OCI-LY7 (cell line): ENCODE measurements around the gene COL13A1. TPM values are rescaled to one million over a fixed set of nuclear protein-coding genes. Genes with fewer than 3 reads are reported as not detected.

Experiments
- BruUV-seq: library from RNA; stranded (reverse); fragments of 400-500 nt; replicated peaks from 2 replicates; lab custom pipeline; 2021; lab: Mats Ljungman, UMichigan
- CTCF ChIA-PET: fragments of 300-600 bp; sonication (Branson Sonifier 250); formaldehyde crosslinking; loops from one replicate; lab custom pipeline; 2022; ENCODE audit warnings: antibody characterized with exemption; ENCODE audit not compliant: unreplicated experiment; lab: Charles Lee
- POLR2A ChIA-PET: fragments of 300-600 bp; sonication (Branson Sonifier 250); formaldehyde crosslinking; loops from one replicate; lab custom pipeline; 2022; ENCODE audit warnings: antibody characterized with exemption; lab: Charles Lee
- DNase-seq: peaks from one replicate; pipeline ENCODE4 v3.0.0-alpha.2; 2015; ENCODE audit warnings: low spot score
- H2AFZ ChIP-seq: fragments of 200-600 bp; sonication (generic), shearing (Covaris generic); 2 replicates; pipeline ENCODE4 v1.6.1; 2014; ENCODE audit warnings: mild to moderate bottlenecking, antibody characterized with exemption, low read length, moderate library complexity
- H3K27ac ChIP-seq: fragments of 200-600 bp; sonication (generic); 2 replicates; pipeline ENCODE4 v1.5.1; 2014; ENCODE audit warnings: mixed run types, low read depth, mild to moderate bottlenecking, moderate library complexity, low read length, inconsistent platforms; ENCODE audit not compliant: poor library complexity, severe bottlenecking
- H3K36me3 ChIP-seq: fragments of 200-600 bp; sonication (generic); 2 replicates; pipeline ENCODE4 v1.6.1; 2014; ENCODE audit warnings: mild to moderate bottlenecking, antibody characterized with exemption, low read length, moderate library complexity, mixed read lengths; ENCODE audit not compliant: insufficient read depth
- H3K4me1 ChIP-seq: fragments of 200-600 bp; sonication (generic); 2 replicates; pipeline ENCODE4 v1.5.1; 2014; ENCODE audit warnings: mild to moderate bottlenecking, low read length; ENCODE audit not compliant: insufficient read depth, poor library complexity, severe bottlenecking
- H3K4me2 ChIP-seq: fragments of 200-600 bp; sonication (generic); 2 replicates; pipeline ENCODE4 v1.6.1; 2014; ENCODE audit warnings: mild to moderate bottlenecking, low read length
- H3K4me3 ChIP-seq: fragments of 200-600 bp; sonication (generic); 2 replicates; pipeline ENCODE4 v1.5.1; 2014; ENCODE audit warnings: mild to moderate bottlenecking, low read depth, low read length; ENCODE audit not compliant: poor library complexity, severe bottlenecking
- H3K79me2 ChIP-seq: fragments of 200-600 bp; sonication (generic); 2 replicates; pipeline ENCODE4 v1.6.1; 2016; ENCODE audit warnings: low read depth, mild to moderate bottlenecking, low read length, moderate library complexity, mixed read lengths; ENCODE audit not compliant: insufficient read depth
- H3K9me2 ChIP-seq: fragments of 200-600 bp; sonication (generic); 2 replicates; pipeline ENCODE4 v1.6.1; 2016; ENCODE audit warnings: mild to moderate bottlenecking, low read length, mixed read lengths; ENCODE audit not compliant: insufficient read depth
- H3K9me3 ChIP-seq: fragments of 200-600 bp; sonication (generic); 2 replicates; pipeline ENCODE4 v1.6.1; 2014; ENCODE audit warnings: mild to moderate bottlenecking, mixed run types, low read length, mixed read lengths
- H4K20me1 ChIP-seq: fragments of 200-600 bp; sonication (generic); 2 replicates; pipeline ENCODE4 v1.6.1; 2014; ENCODE audit warnings: mild to moderate bottlenecking, antibody characterized with exemption, low read length, moderate library complexity, mixed read lengths; ENCODE audit not compliant: insufficient read depth
- EZH2phosphoT487 ChIP-seq: fragments of 200-600 bp; sonication (generic); IDR thresholded peaks from 2 replicates; pipeline ENCODE4 v1.6.1; 2018; ENCODE audit warnings: low read depth, borderline replicate concordance, mild to moderate bottlenecking, mixed run types, antibody characterized with exemption, low read length, moderate library complexity, mixed read lengths
- intact Hi-C: fragments of 100-400 bp; cut with micrococcal nuclease; formaldehyde crosslinking; loops from one replicate; pipeline ENCODE4 v1.10.0; 2022; ENCODE audit not compliant: unreplicated experiment
- total RNA-seq, 2 experiments: library from RNA; depleted of rRNA in 1 of 2; stranded (reverse); fragments of >200 nt in 1 of 2; shearing (Covaris generic) in 1 of 2; gene quantifications; 2 replicates each; pipeline ENCODE4 v1.2.3, GENCODE V29; 2014 to 2022
- TF ChIP-seq, protein P1 (sequence below): fragments of 200-600 bp; sonication (generic); conservative IDR thresholded peaks from 2 replicates; pipeline ENCODE4 v1.5.1; 2014; ENCODE audit warnings: mild to moderate bottlenecking, antibody characterized with exemption, low read length, moderate library complexity, mixed read lengths

The COL13A1 gene
- total RNA-seq, 2 experiments from 2014 or later = 0.06 TPM; not detected in 1

GRCh38 chr10:69867699-69868558 is 66.2 kb downstream of the COL13A1 start:
- ChIA-PET POLR2A (interaction anchor here (0.6 to 0.7 kb wide), 5 partner anchors 72 to 1244 kb away, joined by 3 to 9 read pairs (median 4); no protein-coding TSS in a partner anchor), CTCF (no interaction called here)
- BruUV-seq = no TSS peak

GRCh38 chr10:69868821-69869220 is 67.1 kb downstream of the COL13A1 start:
- no peaks in the 10 kb centered on the region for H3K4me1 ChIP-seq
- intact Hi-C loops = no loop called here
- H3K9me2 ChIP-seq = no peaks in the 10 kb centered on the region
- DNase-seq = no peak
- H3K9me3 ChIP-seq = no peaks in the 10 kb centered on the region
- H3K27ac ChIP-seq = no peak overlapping the region
- no peaks in the 10 kb centered on the region for H3K79me2 ChIP-seq
- H3K4me3 ChIP-seq = no peak overlapping the region
- no peaks in the 10 kb centered on the region for H4K20me1 ChIP-seq
- ChIA-PET CTCF (no interaction called here), POLR2A (no interaction called here)
- no peaks in the 10 kb centered on the region for H3K36me3 ChIP-seq
- no peak overlapping the region for H3K4me2 ChIP-seq
- BruUV-seq = no TSS peak
- H2AFZ ChIP-seq = no peak overlapping the region
- TF ChIP-seq, protein P1, sequence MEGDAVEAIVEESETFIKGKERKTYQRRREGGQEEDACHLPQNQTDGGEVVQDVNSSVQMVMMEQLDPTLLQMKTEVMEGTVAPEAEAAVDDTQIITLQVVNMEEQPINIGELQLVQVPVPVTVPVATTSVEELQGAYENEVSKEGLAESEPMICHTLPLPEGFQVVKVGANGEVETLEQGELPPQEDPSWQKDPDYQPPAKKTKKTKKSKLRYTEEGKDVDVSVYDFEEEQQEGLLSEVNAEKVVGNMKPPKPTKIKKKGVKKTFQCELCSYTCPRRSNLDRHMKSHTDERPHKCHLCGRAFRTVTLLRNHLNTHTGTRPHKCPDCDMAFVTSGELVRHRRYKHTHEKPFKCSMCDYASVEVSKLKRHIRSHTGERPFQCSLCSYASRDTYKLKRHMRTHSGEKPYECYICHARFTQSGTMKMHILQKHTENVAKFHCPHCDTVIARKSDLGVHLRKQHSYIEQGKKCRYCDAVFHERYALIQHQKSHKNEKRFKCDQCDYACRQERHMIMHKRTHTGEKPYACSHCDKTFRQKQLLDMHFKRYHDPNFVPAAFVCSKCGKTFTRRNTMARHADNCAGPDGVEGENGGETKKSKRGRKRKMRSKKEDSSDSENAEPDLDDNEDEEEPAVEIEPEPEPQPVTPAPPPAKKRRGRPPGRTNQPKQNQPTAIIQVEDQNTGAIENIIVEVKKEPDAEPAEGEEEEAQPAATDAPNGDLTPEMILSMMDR = no peak
- no peak for TF ChIP-seq EZH2phosphoT487

More at GRCh38 chr10:69867699-69868558, 66.2 kb downstream of the COL13A1 start:
- H3K4me2 ChIP-seq = no peak overlapping the region
- H3K9me2 ChIP-seq = no peaks in the 10 kb centered on the region
- H3K4me3 ChIP-seq = no peak overlapping the region
- no peaks in the 10 kb centered on the region for H3K9me3 ChIP-seq
- no peak overlapping the region for H3K27ac ChIP-seq
- H2AFZ ChIP-seq = no peak overlapping the region
- no peak for DNase-seq
- no peaks in the 10 kb centered on the region for H3K4me1 ChIP-seq
- H3K36me3 ChIP-seq = no peaks in the 10 kb centered on the region
- H4K20me1 ChIP-seq = no peaks in the 10 kb centered on the region
- H3K79me2 ChIP-seq = no peaks in the 10 kb centered on the region
- intact Hi-C loops = no loop called here
- no peak for TF ChIP-seq EZH2phosphoT487
- TF ChIP-seq, protein P1 = no peak
